K562 (cell line): ENCODE data around the gene HIP1R. TPM values are rescaled to one million over a fixed set of nuclear protein-coding genes. Genes with fewer than 3 reads are reported as not detected.
"Not testable (repeated sequence)": the region's sequence is repeated elsewhere in the genome, so short reads cannot be mapped to it uniquely, and the experiment has no call there.

Experiments
- ATAC-seq: fragments of 200-7000 bp; cut with Tn5 transposase; 3 replicates; pipeline ENCODE4 v1.9.1; 2020; ENCODE audit warnings: moderate library complexity
- BruUV-seq: library from RNA; stranded (reverse); fragments of 400-500 nt; replicated peaks from 2 replicates; lab custom pipeline; 2021; lab: Mats Ljungman, UMichigan
- CTCF ChIA-PET: fragments of 300-600 bp; formaldehyde crosslinking; extraction: SDS; loops from one replicate; lab custom pipeline; 2021; ENCODE audit warnings: low intra/inter-chr PET ratio; lab: Yijun Ruan, JAX
- POLR2A ChIA-PET: fragments of 300-600, 350-650 bp; sonication (Branson Sonifier 250); formaldehyde crosslinking; extraction: SDS; loops from one replicate; lab custom pipeline; 2021; ENCODE audit warnings: antibody characterized with exemption, inconsistent platforms; lab: Yijun Ruan, JAX
- DNase-seq, 4 experiments: peaks; one replicate each; pipeline versions ENCODE4 v3.0.0 to v3.0.0-alpha.2; 2011 to 2018; ENCODE audit warnings: low spot score in 3 of 4, mixed read lengths in 3 of 4; ENCODE audit errors: extremely low read depth in 1 of 4
- FAIRE-seq: peaks from 2 replicates; lab custom pipeline; 2011; peaks lifted over from hg19 to GRCh38; lab: Jason Lieb, UNC
- H2AFZ ChIP-seq: 2 replicates; pipeline ENCODE4 v1.6.0; 2011; ENCODE audit warnings: low read depth, low read length, control low read depth, inconsistent platforms
- H3K27ac ChIP-seq: fragments of 200-600 bp; 3 replicates; pipeline ENCODE4 v1.8.0; 2011; ENCODE audit warnings: low read depth, mild to moderate bottlenecking, control low read depth, inconsistent platforms, low read length, moderate library complexity, mixed read lengths; ENCODE audit errors: extremely low read depth
- H3K27me3 ChIP-seq, 2 experiments: fragments of 300-600 bp in 1 of 2; 2 replicates in 1 of 2; 3 replicates in 1 of 2; pipeline versions ENCODE4 v1.6.0 to v1.8.0; 2011; ENCODE audit warnings: inconsistent platforms in 2 of 2, low read length in 2 of 2, mild to moderate bottlenecking in 1 of 2, mixed read lengths in 1 of 2, moderate library complexity in 1 of 2; ENCODE audit not compliant: control insufficient read depth in 2 of 2, insufficient read depth in 2 of 2
- H3K36me3 ChIP-seq: fragments of 300-600 bp; 3 replicates; pipeline ENCODE4 v1.8.0; 2011; ENCODE audit warnings: mild to moderate bottlenecking, low read length, inconsistent platforms; ENCODE audit not compliant: control insufficient read depth, insufficient read depth
- H3K4me1 ChIP-seq, 2 experiments: fragments of 200-600 bp in 1 of 2; replicated peaks in 1 of 2; 2 replicates in 1 of 2; 3 replicates in 1 of 2; pipeline versions ENCODE4 v1.5.1 to v1.8.0; 2011; ENCODE audit warnings: inconsistent platforms in 2 of 2, low read length in 2 of 2, mild to moderate bottlenecking in 1 of 2, mixed read lengths in 1 of 2, moderate library complexity in 1 of 2; ENCODE audit not compliant: control insufficient read depth in 2 of 2, insufficient read depth in 2 of 2
- H3K4me2 ChIP-seq: 2 replicates; pipeline ENCODE4 v1.6.1; 2011; ENCODE audit warnings: low read length, control low read depth, inconsistent platforms, mixed read lengths; ENCODE audit not compliant: insufficient read depth
- H3K4me3 ChIP-seq: fragments of 200-600 bp; sonication (generic), shearing (Covaris generic); 2 replicates; pipeline ENCODE4 v1.5.1; 2016; ENCODE audit warnings: control low read depth, inconsistent platforms
- H3K79me2 ChIP-seq: fragments of 200-600 bp; 3 replicates; pipeline ENCODE4 v1.8.0; 2011; ENCODE audit warnings: low read length, inconsistent platforms; ENCODE audit not compliant: control insufficient read depth, insufficient read depth
- H3K9ac ChIP-seq, 2 experiments: 2 replicates each; pipeline versions ENCODE4 v1.6.0 to v1.6.1; 2011; ENCODE audit warnings: low read depth in 2 of 2, low read length in 2 of 2, control low read depth in 1 of 2, inconsistent platforms in 1 of 2, mild to moderate bottlenecking in 1 of 2, mixed read lengths in 1 of 2; ENCODE audit not compliant: insufficient read depth in 1 of 2
- H3K9me1 ChIP-seq: one replicate; pipeline ENCODE4 v1.6.0; 2011; ENCODE audit warnings: inconsistent platforms, mild to moderate bottlenecking, low read length, moderate library complexity; ENCODE audit not compliant: control insufficient read depth, insufficient read depth
- H3K9me3 ChIP-seq: replicated peaks from 2 replicates; pipeline ENCODE4 v1.5.1; 2011; ENCODE audit warnings: low read depth, low read length, inconsistent platforms; ENCODE audit not compliant: control insufficient read depth, insufficient read depth
- H4K20me1 ChIP-seq: replicated peaks from 2 replicates; pipeline ENCODE4 v1.6.1; 2011; ENCODE audit warnings: low read length, inconsistent platforms, mixed read lengths; ENCODE audit not compliant: control insufficient read depth, insufficient read depth
- BCOR ChIP-seq: fragments of 450-650 bp; IDR thresholded peaks from 2 replicates; pipeline ENCODE4 v1.6.1; 2016
- KDM1A ChIP-seq, 2 experiments: fragments of 450-650 bp; IDR thresholded peaks; 2 replicates each; pipeline ENCODE4 v1.6.1; 2016; ENCODE audit warnings: mild to moderate bottlenecking in 2 of 2
- PCBP2 ChIP-seq: fragments of 200-400 bp; formaldehyde crosslinking; IDR thresholded peaks from 2 replicates; pipeline ENCODE4 v1.6.1; 2018; ENCODE audit warnings: low read length, low read depth, mild to moderate bottlenecking, moderate library complexity; ENCODE audit not compliant: poor library complexity, severe bottlenecking
- SIRT6 ChIP-seq: IDR thresholded peaks from one replicate; pipeline ENCODE4 v1.6.1; 2012; ENCODE audit warnings: low read depth, mild to moderate bottlenecking, control low read depth, inconsistent platforms, low read length, moderate library complexity
- SMARCA5 ChIP-seq: fragments of 450-650 bp; IDR thresholded peaks from 2 replicates; pipeline ENCODE4 v1.6.1; 2016
- ZNF146 ChIP-seq: IDR thresholded peaks from one replicate; pipeline ENCODE4 v1.6.1; 2018; ENCODE audit warnings: missing compliant biosample characterization; ENCODE audit not compliant: unreplicated experiment
- WGBS: fragments of 100-300 bp; shearing (Covaris generic); methylation state at CpG from one replicate; pipeline ENCODE4 v1.1.6; 2016; ENCODE audit warnings: low coverage, mixed read lengths; ENCODE audit not compliant: insufficient coverage; ENCODE audit errors: missing lambda C conversion rate; 5-methylcytosine and 5-hydroxymethylcytosine counted together
- in situ Hi-C: fragments of 300-500 bp; cut with MboI; formaldehyde crosslinking; loops from 4 replicates; pipeline ENCODE4 v1.15.0; 2018; ENCODE audit warnings: inconsistent platforms, mixed read lengths
- intact Hi-C: fragments of 100-400 bp; cut with micrococcal nuclease; formaldehyde crosslinking; loops from 2 replicates; pipeline ENCODE4 v1.14.2; 2022
- polyA plus RNA-seq, 8 experiments: library from polyadenylated mRNA; depleted of rRNA in 4 of 8; stranded (reverse) in 5 of 8; unstranded in 3 of 8; fragments of >200 nt; fragmentation: Nextera tagmentation in 2 of 8; fragmentation: Illumina TruSeq in 1 of 8; extraction: Ambion mirVana in 2 of 8; extraction: Trizol in 1 of 8; gene quantifications; 2 replicates each; pipeline versions ENCODE4 v1.2.1 to v1.2.3, GENCODE V29; 2011 to 2014; ENCODE audit warnings: inconsistent platforms in 1 of 8, missing spikeins in 1 of 8
- total RNA-seq, 7 experiments: library from RNA; depleted of rRNA in 6 of 7; stranded (reverse); fragments of >200 nt in 6 of 7; fragmentation: Illumina TruSeq in 2 of 7; extraction: Trizol in 2 of 7; gene quantifications; 2 replicates each; pipeline versions ENCODE4 v1.2.1 to v1.2.3, GENCODE V29; 2011 to 2021; ENCODE audit warnings: low replicate concordance in 1 of 7

HIP1R gene
- total and polyA plus RNA-seq, 9 of the 15 experiments (the other 6 are each of a cell fraction or from before 2014, with no cell fraction given) = 0.15 to 31.0 (median 14.2) TPM

- no TSS peak for BruUV-seq
- CTCF ChIA-PET = no interaction called here
- ATAC-seq (no peak), FAIRE-seq (no peak), DNase-seq (no peak)
- Histone ChIP-seq H3K27ac (no peak overlapping the region), H4K20me1 (no peaks in the 10 kb centered on the region), H3K27me3 (no peaks in the 10 kb centered on the region), H3K4me3 (no peak overlapping the region), H3K36me3 (no peaks in the 10 kb centered on the region), H3K4me1 (peaks cover 4 to 9% of the 10 kb centered on the region in 2 experiments; a peak in 3 of 5 replicates), H3K9me3 (no peaks in the 10 kb centered on the region), H3K9ac (peak overlapping the region in 1 of 2 experiments; percentile 27; a peak in 1 of 4 replicates)
- POLR2A ChIA-PET = interaction anchor here (0.7 kb wide), 1 partner anchor 12 kb away, joined by 3 read pairs; no protein-coding TSS in a partner anchor
- in situ Hi-C loops = no loop called here
- no peak for TF ChIP-seq SIRT6
- TF ChIP-seq PCBP2 = no peak
- TF ChIP-seq, all 486 proteins: peak for 0
- WGBS = 36% methylated on average over 7 of the region's 7 CpGs
- H3K9me1 ChIP-seq = no peaks in the 10 kb centered on the region
- no peaks in the 10 kb centered on the region for H3K79me2 ChIP-seq
- intact Hi-C loops = no loop called here
- no peak overlapping the region for H3K4me2 ChIP-seq
- no peak overlapping the region for H2AFZ ChIP-seq
Measured at GRCh38 chr12:122903693-122904034, 68.4 kb downstream of the HIP1R start.

- H3K79me2 ChIP-seq, FAIRE-seq, BruUV-seq, H3K9ac ChIP-seq, in situ Hi-C loops, H3K4me2 ChIP-seq, H3K27ac ChIP-seq, DNase-seq, H3K4me3 ChIP-seq, H3K27me3 ChIP-seq, H3K36me3 ChIP-seq, CTCF ChIA-PET, H2AFZ ChIP-seq, H4K20me1 ChIP-seq, H3K9me3 ChIP-seq, H3K9me1 ChIP-seq, H3K4me1 ChIP-seq, ATAC-seq, intact Hi-C loops: not testable (repeated sequence)
- POLR2A ChIA-PET = interaction anchor here (0.6 kb wide), 1 partner anchor 59 kb away, joined by 3 read pairs; no protein-coding TSS in a partner anchor
- TF ChIP-seq SMARCA5 (0 out of 2 replicates have a peak, but pooled peaks have one; percentile 33), KDM1A (IDR thresholded peaks at IDR 0.05) (peak in 1 of 2 experiments; percentile 48; a peak in 1 of 4 replicates), ZNF146 (CRISPR knock-in tag) (peak; percentile 95), BCOR (peak; percentile 67; the same call in 1 of the 2 replicates)
- WGBS = 27% methylated on average over 4 of the region's 5 CpGs
Measured at GRCh38 chr12:122905258-122905657, 70.0 kb downstream of the HIP1R start.
